RWPE1 (cell line): ENCODE measurements around the gene CASZ1.

Experiments used
- CTCF ChIA-PET: fragments of 350-600 bp; sonication (Branson Sonifier 250); formaldehyde crosslinking; extraction: SDS; loops from one replicate; lab custom pipeline; 2021; lab: Yijun Ruan, JAX
- POLR2A ChIA-PET: fragments of 400-600 bp; formaldehyde crosslinking; extraction: SDS; loops from one replicate; lab custom pipeline; 2020; ENCODE audit warnings: antibody characterized with exemption; ENCODE audit not compliant: low non-redundant PET; lab: Yijun Ruan, JAX
- DNase-seq: peaks from one replicate; pipeline ENCODE4 v3.0.0; 2012; ENCODE audit warnings: low spot score
- H3K27ac ChIP-seq: fragments of 450-650 bp; 2 replicates; pipeline ENCODE4 v1.5.1; 2017
- CTCF ChIP-seq: fragments of 450-650 bp; conservative IDR thresholded peaks from 2 replicates; pipeline ENCODE4 v1.5.1; 2017; ENCODE audit warnings: low read depth, mild to moderate bottlenecking

CASZ1 gene

DNA sequence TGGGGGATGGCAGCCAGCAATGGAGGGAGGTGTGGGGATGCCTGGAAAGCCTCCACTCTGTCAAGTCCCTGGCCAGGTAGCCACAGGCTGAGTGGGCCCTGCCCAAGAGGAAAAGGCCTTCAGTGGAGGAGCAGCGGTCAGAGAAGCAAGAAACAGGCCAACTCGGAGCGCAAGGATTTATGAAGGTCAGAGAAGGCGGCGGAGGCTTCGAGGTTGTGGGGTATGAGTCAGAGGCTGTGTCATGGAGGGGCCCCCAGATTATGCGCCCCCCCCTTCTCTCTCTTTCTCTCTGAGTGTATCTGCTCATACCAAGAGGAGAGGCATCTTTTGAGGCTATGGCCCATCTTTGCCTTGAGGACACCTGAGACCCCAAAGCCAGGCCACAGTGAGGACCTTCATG is 99.5 kb downstream of the CASZ1 start:
- H3K27ac ChIP-seq: no peak overlapping the region; the same call in 1 of the 2 replicates
- no peak for DNase-seq
- TF ChIP-seq CTCF: no peak
- POLR2A ChIA-PET: interaction anchor here (0.5 kb wide), 1 partner anchor 214 kb away, joined by 3 read pairs; no protein-coding TSS in a partner anchor
- CTCF ChIA-PET: no interaction called here

GRCh38 chr1:10694633-10695627 is 101.5 kb downstream of the CASZ1 start:
- ChIA-PET POLR2A (no interaction called here), CTCF (no interaction called here)
- peak overlapping the region; percentile 83 for H3K27ac ChIP-seq
- DNase-seq: peak; percentile 95
- no peak for TF ChIP-seq CTCF

GRCh38 chr1:10694274-10694632 is 102.2 kb downstream of the CASZ1 start:
- TF ChIP-seq CTCF: no peak
- ChIA-PET POLR2A (no interaction called here), CTCF (no interaction called here)
- peak overlapping the region; percentile 83 for H3K27ac ChIP-seq
- peak; percentile 80 for DNase-seq

DNA sequence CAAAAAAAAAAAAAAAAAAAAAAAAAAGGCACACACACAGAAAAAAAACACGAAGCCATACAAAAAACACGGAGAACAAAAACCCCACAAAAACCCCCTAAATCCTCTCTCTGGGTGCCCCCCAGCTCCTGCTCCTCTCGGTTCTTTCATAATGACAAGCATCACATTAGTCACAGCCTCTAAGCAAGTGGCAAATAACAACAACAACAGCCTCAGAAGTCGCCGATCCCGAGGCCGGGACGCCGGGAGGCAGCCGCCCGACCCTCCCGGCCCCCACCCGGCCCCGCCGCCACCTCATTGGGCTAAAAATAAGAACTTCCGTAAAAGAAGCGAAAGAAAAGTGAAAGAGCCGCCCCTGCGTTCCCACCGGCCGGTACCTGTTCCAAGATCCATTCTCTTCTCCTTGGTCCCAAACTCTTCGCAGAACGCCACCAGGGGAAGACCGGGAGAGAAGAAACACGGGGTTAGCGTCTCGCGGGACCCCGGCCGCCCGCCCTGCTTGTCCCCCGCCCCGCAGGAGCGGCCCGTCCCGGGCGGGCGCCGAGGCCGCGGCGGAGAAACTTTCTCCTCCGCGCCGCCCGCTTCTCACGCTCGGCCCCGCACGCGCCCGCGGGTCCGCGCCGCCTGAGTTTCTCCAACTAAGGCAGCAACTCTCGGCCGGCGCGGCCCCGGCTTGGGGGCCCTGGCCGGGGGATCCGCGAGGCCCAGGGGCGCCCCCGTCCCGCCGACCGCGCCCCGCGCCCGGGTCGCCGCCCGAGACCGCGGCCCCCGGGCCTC is 102.8 kb downstream of the CASZ1 start:
- no peak for TF ChIP-seq CTCF
- ChIA-PET POLR2A (no interaction called here), CTCF (no interaction called here)
- DNase-seq: peak; percentile 40
- peak overlapping the region; percentile 83 for H3K27ac ChIP-seq

DNA sequence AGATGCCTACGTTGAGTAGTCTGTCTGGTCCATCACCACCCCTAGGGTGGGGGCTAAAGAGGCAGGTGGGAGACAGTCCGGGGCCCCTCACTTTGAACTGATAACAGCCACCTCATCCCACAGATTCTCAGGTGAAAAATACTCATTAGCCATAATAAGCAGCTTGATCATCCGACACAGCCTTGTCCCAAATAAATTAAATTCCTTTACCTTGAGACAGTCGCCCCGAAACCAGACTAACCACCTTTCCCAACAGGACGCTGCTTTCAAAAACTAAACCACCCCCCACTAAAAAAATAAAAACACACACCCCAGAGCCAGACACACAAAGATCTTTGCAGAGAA is 103.3 kb downstream of the CASZ1 start:
- no peak for TF ChIP-seq CTCF
- H3K27ac ChIP-seq: no peak overlapping the region
- POLR2A ChIA-PET: no interaction called here

DNA sequence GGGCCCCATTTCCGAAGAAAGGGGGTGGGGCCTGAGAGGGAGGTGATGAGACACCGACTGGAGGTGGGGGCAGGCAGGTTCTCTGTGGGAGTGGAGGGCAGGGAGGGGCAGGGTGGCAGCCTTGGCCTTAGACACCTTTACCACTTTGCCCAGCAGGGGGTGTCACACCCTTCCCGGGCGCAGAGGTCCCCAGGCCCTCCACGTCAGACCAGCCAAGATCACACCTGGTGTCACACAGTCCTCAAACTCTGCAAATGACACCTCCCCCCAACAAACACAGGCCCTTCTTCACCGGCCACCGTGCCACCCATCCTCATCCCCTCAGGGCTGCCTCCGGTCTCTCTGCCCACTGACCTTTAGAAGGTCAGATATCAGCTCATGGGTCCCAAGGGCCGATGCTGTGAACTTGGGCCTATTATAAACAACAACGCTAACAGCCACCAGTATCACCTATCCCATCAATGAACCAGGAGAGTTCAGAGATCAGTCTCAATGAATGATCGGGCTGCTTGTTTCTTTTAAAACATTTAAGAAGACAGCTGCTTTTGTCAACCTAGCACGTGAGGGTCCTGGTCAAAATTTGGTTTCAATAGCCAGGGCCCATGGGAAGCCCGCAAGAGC is 103.9 kb downstream of the CASZ1 start:
- peak; percentile 38 for DNase-seq
- POLR2A ChIA-PET: no interaction called here
- peak; percentile 17; the same call in 1 of the 2 replicates for TF ChIP-seq CTCF
- CTCF ChIA-PET: interaction anchor here (0.6 to 1.1 kb wide), 7 partner anchors 31 to 304 kb away, joined by 3 to 5 read pairs (median 4); no protein-coding TSS in a partner anchor
- no peak overlapping the region for H3K27ac ChIP-seq

More for the DNA sequence above, 103.3 kb downstream of the CASZ1 start:
- no peak for DNase-seq
- CTCF ChIA-PET: interaction anchor here (0.6 to 1.1 kb wide), 5 partner anchors 31 to 305 kb away, joined by 3 to 5 read pairs (median 4); no protein-coding TSS in a partner anchor
